OCI-LY3 (cell line): ENCODE results near the gene RC3H2.

Source experiments
- CTCF ChIP-seq: fragments of 200-600, 300-600 bp; sonication (generic); IDR thresholded peaks from 2 replicates; pipeline ENCODE4 v1.5.1; 2014; ENCODE audit warnings: antibody characterized with exemption, low read length, low read depth
- EZH2phosphoT487 ChIP-seq: fragments of 200-600 bp; shearing (Covaris generic); IDR thresholded peaks from 2 replicates; pipeline ENCODE4 v1.6.1; 2018; ENCODE audit warnings: antibody characterized with exemption, mixed run types, low read depth

DNA sequence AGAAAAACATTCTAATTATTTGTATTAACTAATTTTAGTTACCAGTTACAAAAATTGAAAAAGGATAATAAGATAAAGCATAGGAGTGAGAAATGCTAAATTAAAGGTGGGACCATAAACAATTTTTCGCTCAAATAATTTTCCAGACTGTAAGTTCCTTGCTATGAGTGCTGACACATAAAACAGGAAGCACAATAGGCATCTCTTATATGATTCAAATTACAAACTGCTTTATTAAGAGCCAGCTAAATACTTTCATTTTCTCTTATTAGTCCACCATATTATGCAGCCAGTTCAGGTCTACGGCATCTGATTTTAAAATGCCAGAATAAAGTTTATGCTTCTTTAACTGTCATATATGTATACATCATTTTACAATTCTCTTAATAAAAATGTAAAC is 4.4 kb downstream of the RC3H2 start:
- TF ChIP-seq CTCF: no peak
- no peak for TF ChIP-seq EZH2phosphoT487
